Activated CD4-positive, alpha-beta memory T cell treated with anti-CD3 and anti-CD28 coated beads for 36 hours (primary cell): Measurements from ENCODE around the gene FOXA3. TPM values are rescaled to one million over a fixed set of nuclear protein-coding genes. Genes with fewer than 3 reads are reported as not detected.
A peak's percentile ranks its signal among the peaks of the same experiment; 100 is the strongest.

ENCODE experiments used
- CTCF ChIA-PET: fragments of 350-600 bp; sonication (Branson Sonifier 250); formaldehyde crosslinking; loops from one replicate; lab custom pipeline; 2021; ENCODE audit warnings: antibody characterized with exemption, inconsistent platforms; lab: Charles Lee
- POLR2A ChIA-PET: fragments of 350-600 bp; sonication (Branson Sonifier 250); formaldehyde crosslinking; loops from one replicate; lab custom pipeline; 2021; ENCODE audit warnings: antibody characterized with exemption; lab: Charles Lee
- DNase-seq: peaks from one replicate; pipeline ENCODE4 v3.0.0-alpha.2; 2020
- H3K27ac Mint-ChIP-seq: one replicate; pipeline ENCODE4 v1.8.0; 2021; ENCODE audit warnings: mixed read lengths
- H3K27me3 Mint-ChIP-seq: one replicate; pipeline ENCODE4 v1.8.0; 2021; ENCODE audit warnings: mixed read lengths
- H3K36me3 Mint-ChIP-seq: one replicate; pipeline ENCODE4 v1.8.0; 2021; ENCODE audit warnings: mixed read lengths
- H3K4me1 Mint-ChIP-seq: one replicate; pipeline ENCODE4 v1.8.0; 2021; ENCODE audit warnings: low read depth, mixed read lengths
- H3K4me3 Mint-ChIP-seq: one replicate; pipeline ENCODE4 v1.8.0; 2021; ENCODE audit warnings: mild to moderate bottlenecking, mixed read lengths
- H3K9me3 Mint-ChIP-seq: one replicate; pipeline ENCODE4 v1.8.0; 2021; ENCODE audit warnings: mixed read lengths
- intact Hi-C: fragments of 100-400 bp; cut with micrococcal nuclease; formaldehyde crosslinking; loops from one replicate; pipeline ENCODE4 v1.15.1; 2023
- total RNA-seq, 2 experiments: library from RNA; stranded (reverse); gene quantifications; one replicate each; pipeline ENCODE4 v1.2.3, GENCODE V29; 2021

FOXA3 gene
- total RNA-seq, 2 experiments from 2014 or later, result 0.29 to 0.48 TPM

DNA sequence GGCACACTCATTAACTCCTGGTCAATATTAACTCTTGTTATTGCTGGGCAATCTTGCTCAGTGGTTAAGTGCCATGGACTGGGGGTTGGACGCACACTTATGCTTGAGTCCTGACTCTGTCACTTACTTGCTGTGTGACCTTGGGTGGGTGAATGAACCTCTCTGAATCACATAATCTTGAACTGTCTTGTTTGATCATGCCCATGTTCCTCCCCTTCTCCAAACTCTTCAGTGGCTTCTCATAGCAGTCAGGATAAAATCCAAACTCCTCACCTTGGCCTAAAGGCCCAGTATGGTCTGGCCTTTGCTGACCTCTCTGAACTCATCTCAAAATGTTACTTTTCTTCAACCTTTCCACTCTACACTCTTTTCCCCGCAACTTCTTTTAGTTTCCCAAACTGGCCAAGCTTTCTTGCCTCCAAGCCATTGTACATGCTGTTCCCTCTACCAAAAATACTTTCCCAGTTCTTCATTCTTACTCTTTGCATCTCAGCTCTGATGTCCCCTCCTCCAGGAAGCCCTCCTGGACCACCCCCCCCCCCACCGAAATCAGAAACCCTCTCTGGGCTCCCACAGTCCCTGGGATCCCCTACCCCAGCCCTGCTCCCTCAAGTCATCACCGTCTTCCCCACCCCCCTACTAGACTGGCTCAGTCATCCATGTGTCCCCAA lies 35.9 kb downstream of the FOXA3 start:
- no peak for DNase-seq
- Mint-ChIP-seq H3K27me3 (no peaks in the 10 kb centered on the region), H3K27ac (no peak overlapping the region), H3K36me3 (peaks cover 16% of the 10 kb centered on the region), H3K4me3 (no peak overlapping the region), H3K4me1 (peaks cover 7% of the 10 kb centered on the region), H3K9me3 (no peaks in the 10 kb centered on the region)
- CTCF ChIA-PET, result interaction anchor here (1.1 to 3.7 kb wide), 3 partner anchors 15 to 37 kb away, joined by 3 to 28 read pairs (median 4); partner anchors contain the start of genes IRF2BP1 and SYMPK
- intact Hi-C loops, result no loop called here
- POLR2A ChIA-PET, result no interaction called here

DNA sequence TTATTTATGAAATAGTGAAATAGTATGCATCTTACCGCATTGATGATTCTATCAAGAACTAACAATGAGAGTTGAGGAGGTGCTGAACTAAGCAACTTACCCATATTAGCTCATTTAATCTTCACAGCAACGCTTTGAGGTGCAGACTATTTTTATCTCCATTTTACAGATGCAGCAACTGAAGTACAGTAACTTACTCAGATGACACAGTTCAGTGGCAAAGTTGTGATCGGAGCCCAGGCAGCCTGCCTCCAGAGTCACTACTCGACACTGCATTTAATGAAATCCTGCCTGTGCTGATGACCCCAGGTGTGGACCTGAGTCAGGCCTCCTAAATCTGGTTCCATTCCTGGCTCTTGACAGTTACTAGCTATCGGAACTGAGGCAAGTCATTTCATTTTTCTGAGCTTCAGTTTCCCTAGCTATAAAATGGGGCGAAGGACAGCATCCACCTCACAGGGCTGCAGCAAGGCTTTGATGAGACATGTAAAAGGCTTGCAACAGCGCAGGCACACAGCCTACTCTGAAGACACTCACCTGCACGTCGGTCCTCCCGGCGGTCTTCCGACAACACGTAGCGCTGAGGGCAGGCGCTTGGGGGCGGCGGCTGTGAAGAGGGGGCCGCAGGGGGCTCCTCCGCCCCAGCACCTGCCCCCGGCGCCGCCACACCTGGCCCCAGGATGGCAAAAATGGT lies 36.8 kb downstream of the FOXA3 start:
- H3K27me3 Mint-ChIP-seq, result no peaks in the 10 kb centered on the region
- H3K27ac Mint-ChIP-seq, result no peak overlapping the region

DNA sequence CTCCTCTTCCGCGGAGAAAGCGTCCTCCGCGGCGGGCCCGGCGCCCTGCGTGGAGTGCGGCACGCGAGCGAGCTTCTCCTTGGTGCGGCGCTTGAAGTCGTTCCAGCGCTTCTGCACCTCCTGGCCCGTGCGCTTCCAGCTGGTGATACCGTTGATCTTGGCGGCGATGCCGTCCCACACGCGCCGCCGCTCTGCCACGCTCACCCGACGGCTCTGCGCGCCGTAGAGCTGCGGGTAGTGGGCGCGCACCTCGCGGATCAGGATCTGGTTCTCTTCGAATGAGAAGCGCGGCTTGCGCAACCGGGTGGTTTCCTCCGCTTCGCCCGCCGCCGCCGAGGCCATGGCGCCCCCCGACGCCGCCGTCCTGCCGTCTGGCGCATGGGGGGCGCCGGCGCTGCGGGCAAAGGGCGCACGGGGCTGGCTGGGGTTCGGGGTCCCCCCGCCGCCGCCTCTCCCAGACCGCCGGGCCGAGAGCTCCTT lies 37.3 kb downstream of the FOXA3 start:
- H3K27me3 Mint-ChIP-seq, result no peaks in the 10 kb centered on the region
- peak overlapping the region; percentile 50 for H3K4me3 Mint-ChIP-seq
- DNase-seq, result peak; percentile 65
- ChIA-PET CTCF (interaction anchor here (1.2 to 3.7 kb wide), 4 partner anchors 9 to 22 kb away, joined by 3 to 28 read pairs (median 6); partner anchors contain the start of gene IRF2BP1), POLR2A (interaction anchor here (0.6 to 3.7 kb wide), 3 partner anchors 15 to 128 kb away, joined by 3 to 25 read pairs (median 3); partner anchors contain the start of gene IRF2BP1)
- intact Hi-C loops, result no loop called here
- no peak overlapping the region for H3K27ac Mint-ChIP-seq
- H3K9me3 Mint-ChIP-seq, result no peaks in the 10 kb centered on the region
- peaks cover 10% of the 10 kb centered on the region for H3K36me3 Mint-ChIP-seq
- peaks cover 7% of the 10 kb centered on the region for H3K4me1 Mint-ChIP-seq

More for the DNA sequence above, 36.8 kb downstream of the FOXA3 start:
- intact Hi-C loops, result no loop called here
- Mint-ChIP-seq H3K36me3 (peaks cover 10% of the 10 kb centered on the region), H3K9me3 (no peaks in the 10 kb centered on the region), H3K4me1 (peaks cover 7% of the 10 kb centered on the region), H3K4me3 (peak overlapping the region; percentile 21)
- no peak for DNase-seq
- CTCF ChIA-PET, result interaction anchor here (1.1 to 3.7 kb wide), 4 partner anchors 16 to 38 kb away, joined by 3 to 28 read pairs (median 4); partner anchors contain the start of genes IRF2BP1 and SYMPK
- POLR2A ChIA-PET, result interaction anchor here (1.2 to 3.7 kb wide), 2 partner anchors 14 to 38 kb away, joined by 3 to 25 read pairs; partner anchors contain the start of gene IRF2BP1

DNA sequence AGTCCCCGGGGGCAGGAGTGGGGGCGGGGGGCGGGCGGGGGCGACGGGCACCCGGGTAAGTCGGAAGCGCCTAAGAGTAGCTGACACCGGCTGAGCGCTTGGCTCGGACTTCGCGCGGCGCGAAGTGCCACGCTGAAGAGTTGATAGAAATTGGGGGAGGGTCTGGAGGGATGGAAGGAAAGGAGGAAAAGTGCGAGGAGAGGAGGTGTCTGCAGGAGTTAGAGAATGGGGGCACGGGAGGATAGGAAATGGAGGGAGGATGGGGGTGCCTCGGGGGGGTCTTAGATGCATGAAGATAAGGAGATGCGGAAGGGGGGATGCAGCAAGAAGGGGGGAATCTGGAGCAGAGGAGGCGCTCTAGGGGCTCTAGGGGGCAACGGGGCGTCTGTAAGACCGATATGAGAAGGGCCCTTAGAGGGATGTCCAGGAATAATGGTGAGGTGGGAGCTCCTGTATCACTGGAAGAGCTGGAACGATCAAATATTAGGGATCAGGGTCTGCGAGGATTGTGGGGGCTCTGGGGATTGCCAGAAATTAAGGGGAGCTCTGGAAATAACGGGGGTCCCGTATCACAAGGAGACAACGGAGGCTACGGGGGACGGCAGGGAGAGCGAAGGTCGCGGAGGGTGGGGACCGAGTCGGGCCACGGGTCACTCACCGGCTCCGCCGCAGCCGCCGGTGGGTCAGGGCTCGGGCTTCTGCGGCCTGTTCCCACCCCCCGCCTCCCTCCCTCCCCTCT lies 38.0 kb downstream of the FOXA3 start, which contains the start of gene MYPOP:
Gene MYPOP (minus strand): TSS at position 702 of the 739 bp plus-strand sequence. CDS start 840 bp downstream, outside the sequence.
- no peaks in the 10 kb centered on the region for H3K9me3 Mint-ChIP-seq
- H3K27ac Mint-ChIP-seq, result peak within 1 kb of the TSS; percentile 80
- DNase-seq, result no peak
- CTCF ChIA-PET, result interaction anchor here (1.1 to 3.7 kb wide), 11 partner anchors 10 to 132 kb away, joined by 3 to 28 read pairs (median 8); partner anchors contain the start of genes FOXA3, IRF2BP1, SIX5 and SYMPK
- peak within 1 kb of the TSS; percentile 93 for H3K4me3 Mint-ChIP-seq
- intact Hi-C loops, result loop anchor here (1.0 to 2.0 kb wide), 4 partner anchors 16 to 93 kb away; partner anchors contain the start of genes CCDC61, IRF2BP1 and SYMPK
- POLR2A ChIA-PET, result interaction anchor here (0.6 to 3.7 kb wide), 8 partner anchors 15 to 185 kb away, joined by 3 to 25 read pairs (median 3); partner anchors contain the start of genes CCDC61, FOXA3, IRF2BP1 and SYMPK
- peaks cover 10% of the 10 kb centered on the region for H3K36me3 Mint-ChIP-seq
- peaks cover 7% of the 10 kb centered on the region for H3K4me1 Mint-ChIP-seq
- no peaks in the 10 kb centered on the region for H3K27me3 Mint-ChIP-seq

DNA sequence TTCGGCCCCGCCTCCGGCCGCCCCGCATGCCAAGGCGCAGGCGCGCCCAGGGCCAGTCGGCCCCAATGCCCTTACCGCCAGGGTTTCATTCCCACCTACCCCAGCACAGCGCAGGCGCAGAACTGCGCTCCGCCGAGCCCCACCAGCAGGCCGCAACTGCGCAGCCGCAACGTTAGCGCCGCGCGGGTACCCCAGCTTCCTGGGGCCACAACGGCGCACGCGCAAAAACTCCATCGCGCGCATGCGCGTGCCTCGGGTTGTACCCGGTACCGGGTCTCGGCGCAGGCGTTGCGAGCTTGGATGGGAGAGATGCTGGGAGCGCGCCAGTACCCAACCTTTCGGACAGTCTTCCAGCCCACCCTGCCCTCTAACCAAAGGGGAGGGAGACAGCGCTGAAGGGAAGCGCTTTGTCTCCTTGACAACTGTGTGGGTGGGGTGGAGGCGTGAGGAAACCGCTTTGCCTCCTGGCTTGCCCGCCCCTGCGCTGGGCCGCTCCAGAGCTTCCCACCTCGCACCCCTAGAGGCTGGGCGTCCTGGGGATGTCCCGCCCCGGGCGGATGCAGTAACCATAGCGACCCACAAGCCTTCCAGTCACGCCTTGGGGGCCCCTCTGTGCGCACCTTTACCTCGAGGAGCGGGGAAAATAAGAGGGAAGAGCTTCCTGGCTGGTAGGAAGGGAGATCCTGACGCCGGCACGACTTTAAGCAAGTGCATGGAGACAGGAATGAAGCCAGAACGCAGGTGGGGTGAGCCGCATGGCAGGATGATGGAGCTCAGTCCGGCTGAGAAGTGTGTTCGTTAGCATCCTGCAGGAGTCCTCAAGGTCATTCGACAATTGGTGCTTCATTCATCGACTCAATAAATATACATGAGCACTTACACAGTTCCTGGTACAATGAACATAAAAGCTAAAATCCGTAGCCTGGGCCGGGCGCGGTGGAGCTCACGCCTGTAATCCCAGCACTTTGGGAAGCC lies 38.8 kb downstream of the FOXA3 start:
- CTCF ChIA-PET, result interaction anchor here (0.7 to 3.7 kb wide), 14 partner anchors 10 to 365 kb away, joined by 3 to 28 read pairs (median 6); partner anchors contain the start of genes FOXA3, IRF2BP1, SIX5 and SYMPK
- Mint-ChIP-seq H3K9me3 (no peaks in the 10 kb centered on the region), H3K36me3 (peaks cover 10% of the 10 kb centered on the region), H3K4me1 (peaks cover 7% of the 10 kb centered on the region), H3K27ac (peak overlapping the region; percentile 80), H3K27me3 (no peaks in the 10 kb centered on the region), H3K4me3 (peak overlapping the region; percentile 93)
- POLR2A ChIA-PET, result interaction anchor here (0.6 to 3.7 kb wide), 8 partner anchors 15 to 186 kb away, joined by 3 to 25 read pairs (median 3); partner anchors contain the start of genes CCDC61, FOXA3, IRF2BP1 and SYMPK
- intact Hi-C loops, result loop anchor here (1.0 to 2.0 kb wide), 4 partner anchors 17 to 92 kb away; partner anchors contain the start of genes CCDC61, IRF2BP1 and SYMPK
- DNase-seq, result peak; percentile 100

DNA sequence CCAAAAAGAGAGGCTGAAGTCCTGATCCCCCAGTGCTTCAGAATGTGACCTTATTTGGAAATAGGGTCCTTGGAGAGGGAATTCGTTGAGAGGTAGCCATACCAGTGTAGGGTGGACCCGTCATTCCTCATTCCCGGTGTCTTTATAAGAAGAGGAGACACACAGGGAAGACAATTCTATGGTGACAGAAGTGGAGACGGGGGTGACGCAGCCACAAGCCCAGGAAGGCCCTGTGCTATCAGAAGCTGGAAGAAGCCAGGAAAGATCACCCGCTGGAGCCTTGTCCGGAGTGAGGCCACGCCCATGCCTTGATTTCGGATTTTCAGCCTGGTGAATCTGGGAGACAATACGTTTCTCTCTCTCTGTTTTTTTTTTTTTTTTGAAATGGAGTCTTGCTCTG lies 40.9 kb downstream of the FOXA3 start:
- peaks cover 7% of the 10 kb centered on the region for H3K4me1 Mint-ChIP-seq
- ChIA-PET POLR2A (no interaction called here), CTCF (interaction anchor here (1.0 kb wide), 1 partner anchor 124 kb away, joined by 3 read pairs; no protein-coding TSS in a partner anchor)

DNA sequence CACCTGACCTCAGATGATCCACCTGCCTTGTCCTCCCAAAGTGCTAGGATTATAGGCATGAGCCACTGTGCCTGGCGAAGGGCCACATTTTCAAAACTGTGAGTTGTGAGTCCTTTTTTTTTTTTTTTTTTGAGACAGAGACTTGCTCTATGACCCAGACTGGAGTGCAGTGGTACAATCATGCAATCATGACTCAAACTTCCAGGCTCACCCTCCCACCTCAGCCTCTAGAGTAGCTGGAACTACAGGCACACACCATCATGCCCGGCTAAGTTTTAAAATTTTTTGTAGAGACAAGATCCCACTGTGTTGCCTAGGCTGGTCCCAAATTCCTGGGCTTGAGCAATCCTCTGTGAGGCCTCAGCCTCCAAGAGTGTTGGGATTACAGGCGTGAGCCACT lies 42.1 kb downstream of the FOXA3 start:
- POLR2A ChIA-PET, result no interaction called here
- Mint-ChIP-seq H3K27ac (no peak overlapping the region), H3K36me3 (no peaks in the 10 kb centered on the region), H3K27me3 (peaks cover 9% of the 10 kb centered on the region), H3K4me3 (no peak overlapping the region), H3K9me3 (no peaks in the 10 kb centered on the region), H3K4me1 (no peaks in the 10 kb centered on the region)
- intact Hi-C loops, result no loop called here
- CTCF ChIA-PET, result interaction anchor here (0.7 to 1.0 kb wide), 2 partner anchors 122 to 173 kb away, joined by 3 read pairs; no protein-coding TSS in a partner anchor
- no peak for DNase-seq

More for the DNA sequence above, 40.9 kb downstream of the FOXA3 start:
- DNase-seq, result no peak
- Mint-ChIP-seq H3K36me3 (peaks cover 4% of the 10 kb centered on the region), H3K9me3 (no peaks in the 10 kb centered on the region), H3K27ac (no peak overlapping the region), H3K4me3 (no peak overlapping the region), H3K27me3 (peaks cover 3% of the 10 kb centered on the region)
- intact Hi-C loops, result no loop called here

DNA sequence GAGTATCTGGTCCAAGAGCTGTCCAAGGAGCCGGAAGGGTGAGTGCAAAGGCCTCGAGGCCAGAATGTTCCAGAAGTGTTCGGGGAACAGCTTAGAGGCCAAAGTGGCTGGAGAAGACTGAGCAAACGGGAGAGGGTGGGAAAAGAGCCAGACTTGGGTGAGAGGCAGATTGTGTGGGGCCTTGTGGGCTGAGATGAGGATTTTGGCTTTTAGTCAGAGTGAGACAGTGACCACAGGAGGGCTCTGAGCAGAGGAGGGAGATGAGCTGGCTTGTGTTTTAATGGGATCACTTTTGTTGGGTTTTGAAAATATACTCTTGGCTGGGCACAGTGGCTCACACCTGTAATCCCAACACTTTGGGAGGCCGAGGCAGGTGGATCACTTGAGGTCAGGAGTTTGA lies 44.8 kb downstream of the FOXA3 start:
- Mint-ChIP-seq H3K27ac (no peak overlapping the region), H3K4me1 (no peaks in the 10 kb centered on the region), H3K9me3 (no peaks in the 10 kb centered on the region), H3K27me3 (peaks cover 23% of the 10 kb centered on the region), H3K4me3 (no peak overlapping the region), H3K36me3 (no peaks in the 10 kb centered on the region)
- POLR2A ChIA-PET, result no interaction called here
- no peak for DNase-seq
- intact Hi-C loops, result no loop called here
- CTCF ChIA-PET, result interaction anchor here (0.9 kb wide), 1 partner anchor 371 kb away, joined by 3 read pairs; no protein-coding TSS in a partner anchor

DNA sequence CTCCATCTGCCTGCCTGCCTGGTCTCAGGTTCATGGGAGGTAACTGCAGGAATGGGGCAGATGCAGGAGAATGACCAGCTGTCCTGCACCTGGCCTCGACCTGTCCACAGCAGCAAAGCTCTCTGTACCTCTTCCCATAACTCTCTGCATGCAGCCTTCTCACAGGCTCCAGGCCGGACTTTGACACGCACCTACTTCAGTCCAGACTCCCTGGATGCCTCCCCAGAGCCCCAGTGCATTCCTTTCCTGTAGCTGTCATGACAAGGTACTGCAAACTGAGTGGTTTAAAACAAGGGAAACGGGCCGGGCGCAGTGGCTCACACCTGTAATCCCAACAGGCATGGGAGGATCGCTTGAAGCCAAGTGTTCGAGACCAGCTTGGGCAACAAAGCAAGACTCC lies 47.2 kb downstream of the FOXA3 start:
- no peak for DNase-seq
- Mint-ChIP-seq H3K36me3 (no peaks in the 10 kb centered on the region), H3K27me3 (peaks cover 26% of the 10 kb centered on the region), H3K4me1 (no peaks in the 10 kb centered on the region), H3K4me3 (no peak overlapping the region), H3K9me3 (no peaks in the 10 kb centered on the region), H3K27ac (no peak overlapping the region)
- ChIA-PET POLR2A (no interaction called here), CTCF (no interaction called here)
- intact Hi-C loops, result no loop called here
